Ovary (tissue), 9 donors: ENCODE measurements around the gene RAD51C. TPM values are rescaled to one million over a fixed set of nuclear protein-coding genes. Genes with fewer than 3 reads are reported as not detected.

Source experiments
- DNase-seq, 5 donors: peaks; one replicate each; pipeline ENCODE4 v3.0.0-alpha.2; 2019 to 2020
- H3K27ac ChIP-seq, 2 donors: fragments of 200-600 bp; one replicate each; pipeline versions ENCODE4 v1.5.1 to v1.8.0; 2019 to 2022
- H3K27me3 ChIP-seq: fragments of 200-600 bp; one replicate; pipeline ENCODE4 v1.8.0; 2022
- H3K36me3 ChIP-seq: fragments of 200-600 bp; sonication (generic); one replicate; pipeline ENCODE4 v1.5.1; 2019
- H3K4me1 ChIP-seq: one replicate; pipeline ENCODE4 v1.8.1; 2013; ENCODE audit warnings: mild to moderate bottlenecking, moderate library complexity; ENCODE audit not compliant: insufficient read depth
- H3K4me3 ChIP-seq: fragments of 200-600 bp; sonication (generic); one replicate; pipeline ENCODE4 v1.5.1; 2017
- H3K9me3 ChIP-seq, 2 donors: fragments of 200-600 bp in 1 of 2; sonication (generic) in 1 of 2; one replicate each; pipeline versions ENCODE4 v1.5.1 to v1.8.1; 2013 to 2019; ENCODE audit warnings: mild to moderate bottlenecking in 1 of 2, moderate library complexity in 1 of 2
- EP300 ChIP-seq: sonication (generic); formaldehyde crosslinking; IDR thresholded peaks from one replicate; pipeline ENCODE4 v1.6.1; 2017; ENCODE audit warnings: antibody characterized with exemption
- POLR2A ChIP-seq: fragments of 450-650 bp; IDR thresholded peaks from one replicate; pipeline ENCODE4 v1.6.1; 2017; ENCODE audit warnings: antibody characterized with exemption, mild to moderate bottlenecking, moderate library complexity
- WGBS, 3 donors: extraction: QIAGEN DNeasy Blood & Tissue Kit in 1 of 3; methylation state at CpG; one replicate each; pipeline versions ENCODE4 v1.1.5 to v1.1.7; 2013 to 2017; 5-methylcytosine and 5-hydroxymethylcytosine counted together
- intact Hi-C, 4 donors: fragments of 100-400 bp; cut with DNase I; formaldehyde crosslinking; loops; one replicate each; pipeline versions ENCODE4 v1.11.0 to v1.15.1; 2022 to 2023
- polyA plus RNA-seq, 2 donors: library from polyadenylated mRNA; stranded (reverse); fragments of 200-250 nt in 1 of 2; fragments of 350-450 nt in 1 of 2; fragmentation: Illumina TruSeq in 1 of 2; extraction: RNeasy Lipid Tissue Mini Kit (QIAGEN cat#74804) in 1 of 2; gene quantifications; one replicate each; pipeline ENCODE4 v1.2.3, GENCODE V29; 2013 to 2014
- total RNA-seq, 7 donors: library from RNA; depleted of rRNA in 2 of 7; stranded (reverse); fragments of >200 nt in 2 of 7; fragmentation: NEBNext Ultra II Directional in 3 of 7; extraction: Animal tissue kit (Norgen Biotek cat#: 25700) in 3 of 7; gene quantifications; one replicate each; pipeline versions ENCODE4 v1.1.0 to v1.2.4, GENCODE V29; 2016 to 2023
- TF ChIP-seq, protein P1 (sequence below), 3 donors: fragments of 450-650 bp in 2 of 3; fragments of 200-600 bp in 1 of 3; IDR thresholded peaks; one replicate each; pipeline versions ENCODE4 v1.5.1 to v1.8.0; 2016 to 2022; ENCODE audit warnings: antibody characterized with exemption in 3 of 3, mild to moderate bottlenecking in 1 of 3
- donor health status: DM: no; HTN: no; CAD: no; lungs with moderate emphysema.
- donor health status: DM: no; HTN: no; CAD: no.
- donor health status: Bipolar disorder and iron deficiency.
- donor health status: DM: yes; HTN: yes; CAD: no.
- donor health status: DM: no; HTN: no; CAD: no.
- donor health status: DM: yes; HTN: yes; CAD: no.

RAD51C gene
- total and polyA plus RNA-seq, 9 donors, result 14.2 to 32.1 (median 20.1) TPM

DNA sequence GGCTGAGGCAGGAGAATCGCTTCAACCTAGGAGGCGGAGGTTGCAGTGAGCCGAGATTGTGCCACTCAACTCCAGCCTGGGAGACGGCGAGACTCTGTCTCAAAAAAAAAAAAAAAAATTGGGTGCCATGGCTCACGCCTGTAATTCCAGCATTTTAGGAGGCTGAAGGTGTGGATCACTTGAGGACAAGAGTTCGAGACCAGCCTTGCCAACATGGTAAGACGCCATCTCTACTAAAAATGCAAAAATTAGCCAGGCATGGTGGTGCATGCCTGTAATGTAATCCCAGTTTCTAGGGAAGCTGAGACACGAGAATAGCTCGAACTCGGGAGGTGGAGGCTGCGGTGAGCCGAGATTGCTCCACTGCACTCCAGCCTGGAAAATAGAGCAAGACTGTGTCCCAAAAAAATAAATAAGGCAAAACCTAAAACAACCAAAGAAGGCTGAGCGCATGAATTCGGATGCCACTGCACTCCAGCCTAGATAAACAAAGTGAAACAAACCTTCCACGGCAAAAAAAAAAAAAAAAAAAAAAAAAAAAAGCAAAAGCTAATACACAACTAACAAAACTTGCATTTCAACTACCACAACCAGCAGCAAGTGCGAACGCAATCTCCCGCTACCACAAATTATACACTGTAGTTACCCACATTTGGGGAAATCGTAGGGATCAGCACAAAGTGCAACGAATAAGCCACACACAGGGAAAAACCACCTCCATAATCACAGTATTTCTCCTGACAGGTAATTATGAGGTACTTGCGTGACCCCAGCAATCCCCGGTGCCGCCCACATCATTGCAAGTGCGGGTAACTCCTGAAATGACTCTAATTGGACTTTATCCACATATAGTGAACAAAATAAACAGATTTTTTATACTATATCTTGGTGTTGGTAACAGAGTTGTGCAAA is 26.2 kb upstream of the RAD51C start:
- Histone ChIP-seq H3K36me3 (no peaks in the 10 kb centered on the region), H3K27ac (no peak overlapping the region), H3K4me3 (peak overlapping the region; percentile 4), H3K4me1 (no peaks in the 10 kb centered on the region), H3K27me3 (no peaks in the 10 kb centered on the region), H3K9me3 (no peaks in the 10 kb centered on the region)
- intact Hi-C loops, result no loop called here
- WGBS, 3 donors, result 65 to 82% (median 69%) methylated on average over 25 of the region's 25 CpGs
- TF ChIP-seq, protein P1, sequence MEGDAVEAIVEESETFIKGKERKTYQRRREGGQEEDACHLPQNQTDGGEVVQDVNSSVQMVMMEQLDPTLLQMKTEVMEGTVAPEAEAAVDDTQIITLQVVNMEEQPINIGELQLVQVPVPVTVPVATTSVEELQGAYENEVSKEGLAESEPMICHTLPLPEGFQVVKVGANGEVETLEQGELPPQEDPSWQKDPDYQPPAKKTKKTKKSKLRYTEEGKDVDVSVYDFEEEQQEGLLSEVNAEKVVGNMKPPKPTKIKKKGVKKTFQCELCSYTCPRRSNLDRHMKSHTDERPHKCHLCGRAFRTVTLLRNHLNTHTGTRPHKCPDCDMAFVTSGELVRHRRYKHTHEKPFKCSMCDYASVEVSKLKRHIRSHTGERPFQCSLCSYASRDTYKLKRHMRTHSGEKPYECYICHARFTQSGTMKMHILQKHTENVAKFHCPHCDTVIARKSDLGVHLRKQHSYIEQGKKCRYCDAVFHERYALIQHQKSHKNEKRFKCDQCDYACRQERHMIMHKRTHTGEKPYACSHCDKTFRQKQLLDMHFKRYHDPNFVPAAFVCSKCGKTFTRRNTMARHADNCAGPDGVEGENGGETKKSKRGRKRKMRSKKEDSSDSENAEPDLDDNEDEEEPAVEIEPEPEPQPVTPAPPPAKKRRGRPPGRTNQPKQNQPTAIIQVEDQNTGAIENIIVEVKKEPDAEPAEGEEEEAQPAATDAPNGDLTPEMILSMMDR (IDR thresholded peaks at IDR 0.05), result no peak
- TF ChIP-seq POLR2A, result no peak
- TF ChIP-seq EP300, result no peak
- no peak for DNase-seq

DNA sequence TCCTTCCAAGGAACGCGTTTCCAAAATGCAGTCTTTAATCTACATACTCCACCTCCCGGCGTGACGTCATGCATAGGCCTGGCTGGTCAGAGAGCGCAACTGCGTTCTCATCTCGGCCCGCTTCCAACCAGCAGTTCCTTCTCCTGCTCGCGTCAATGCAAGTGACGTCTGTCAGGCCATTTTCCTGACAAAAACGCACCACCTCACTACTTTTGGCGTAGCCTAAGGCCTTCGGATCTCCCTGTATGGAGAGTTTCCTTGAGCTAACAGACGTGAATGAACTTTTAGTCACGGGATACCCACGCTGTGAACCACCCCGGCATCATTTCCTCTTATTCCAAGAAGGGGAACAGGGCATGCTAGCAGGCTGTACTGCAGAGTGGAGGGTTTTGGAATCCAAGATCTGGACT is 25.5 kb upstream of the RAD51C start:
- Histone ChIP-seq H3K4me1 (no peaks in the 10 kb centered on the region), H3K9me3 (no peaks in the 10 kb centered on the region), H3K36me3 (no peaks in the 10 kb centered on the region), H3K27ac (no peak overlapping the region), H3K27me3 (no peaks in the 10 kb centered on the region), H3K4me3 (no peak overlapping the region)
- TF ChIP-seq, protein P1 (IDR thresholded peaks at IDR 0.05), result no peak
- TF ChIP-seq EP300 (peak; percentile 12), POLR2A (no peak)
- 40 to 54% (median 49%) methylated on average over 19 of the region's 19 CpGs for WGBS, 3 donors
- intact Hi-C loops, result no loop called here
- peak; percentile 51 to 75 (median 73) for DNase-seq

DNA sequence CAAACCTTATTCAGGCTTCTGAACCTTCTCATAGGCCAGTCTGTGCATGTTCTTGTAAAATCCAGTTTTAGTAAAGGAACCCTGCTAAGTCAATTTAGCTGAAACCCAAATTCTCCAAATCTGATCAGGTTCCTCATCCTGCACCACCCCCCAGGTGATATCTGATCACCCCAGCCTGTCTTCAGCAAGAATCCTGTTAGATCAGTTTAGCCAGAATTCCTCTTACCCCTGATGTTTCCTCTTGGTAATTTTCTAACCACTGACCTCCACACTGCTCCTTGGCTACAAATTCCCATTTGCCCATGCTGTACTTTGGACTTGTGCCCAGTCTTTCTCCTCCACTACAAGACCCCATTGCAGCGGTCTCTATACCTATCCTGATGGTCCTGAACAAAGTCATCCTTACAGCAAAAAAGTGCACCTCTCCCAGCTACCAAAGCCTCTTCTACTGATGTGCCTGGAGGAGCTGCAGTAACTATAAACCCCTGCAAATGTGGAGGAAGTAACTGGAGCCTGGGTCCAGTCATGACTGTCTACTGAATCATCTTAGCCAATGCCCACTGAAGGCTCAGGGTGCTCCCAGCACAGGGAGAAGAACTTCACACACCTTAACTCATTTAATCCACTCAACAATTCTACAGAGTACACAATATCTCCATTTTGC is 24.3 kb upstream of the RAD51C start:
- no peak overlapping the region for H3K27ac ChIP-seq
- intact Hi-C loops, result no loop called here
- 61 to 86% (median 79%) methylated on average over 1 of the region's 1 CpG for WGBS, 3 donors

DNA sequence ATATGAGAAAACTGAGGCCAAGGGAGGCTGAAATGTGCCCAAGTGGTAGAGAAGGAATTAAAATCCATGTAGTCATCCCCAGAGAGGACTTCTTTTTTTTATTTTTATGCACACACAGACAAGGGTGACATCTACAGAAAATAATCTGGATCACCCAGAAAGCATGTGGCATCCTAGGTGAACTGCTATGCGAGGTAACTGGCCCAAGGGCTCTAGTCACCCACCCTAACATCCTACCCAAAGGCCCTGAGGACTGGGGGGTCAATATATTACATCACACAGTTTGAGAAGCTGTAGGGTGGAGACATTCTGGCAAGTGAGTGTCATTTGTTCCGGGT is 23.8 kb upstream of the RAD51C start:
- no peaks in the 10 kb centered on the region for H3K4me1 ChIP-seq
- TF ChIP-seq, protein P1 (IDR thresholded peaks at IDR 0.05), result no peak
- TF ChIP-seq EP300 (no peak), POLR2A (no peak)
- no peaks in the 10 kb centered on the region for H3K36me3 ChIP-seq
- no peak overlapping the region for H3K4me3 ChIP-seq
- 75 to 83% (median 81%) methylated on average over 2 of the region's 2 CpGs for WGBS, 3 donors
- intact Hi-C loops, result no loop called here
- H3K9me3 ChIP-seq, result no peaks in the 10 kb centered on the region
- DNase-seq, result no peak
- H3K27ac ChIP-seq, result no peak overlapping the region
- H3K27me3 ChIP-seq, result no peaks in the 10 kb centered on the region

More for the DNA sequence above, 24.3 kb upstream of the RAD51C start:
- no peak for DNase-seq
- no peaks in the 10 kb centered on the region for H3K9me3 ChIP-seq
- no peak for TF ChIP-seq POLR2A
- no peak for TF ChIP-seq EP300
- TF ChIP-seq, protein P1 (IDR thresholded peaks at IDR 0.05), result no peak
- H3K36me3 ChIP-seq, result no peaks in the 10 kb centered on the region
- no peak overlapping the region for H3K4me3 ChIP-seq
- no peaks in the 10 kb centered on the region for H3K4me1 ChIP-seq
- H3K27me3 ChIP-seq, result no peaks in the 10 kb centered on the region
